ENCODE data around the gene PAQR9. TPM values are rescaled to one million over a fixed set of nuclear protein-coding genes. Genes with fewer than 3 reads are reported as not detected.

The PAQR9 gene, protein sequence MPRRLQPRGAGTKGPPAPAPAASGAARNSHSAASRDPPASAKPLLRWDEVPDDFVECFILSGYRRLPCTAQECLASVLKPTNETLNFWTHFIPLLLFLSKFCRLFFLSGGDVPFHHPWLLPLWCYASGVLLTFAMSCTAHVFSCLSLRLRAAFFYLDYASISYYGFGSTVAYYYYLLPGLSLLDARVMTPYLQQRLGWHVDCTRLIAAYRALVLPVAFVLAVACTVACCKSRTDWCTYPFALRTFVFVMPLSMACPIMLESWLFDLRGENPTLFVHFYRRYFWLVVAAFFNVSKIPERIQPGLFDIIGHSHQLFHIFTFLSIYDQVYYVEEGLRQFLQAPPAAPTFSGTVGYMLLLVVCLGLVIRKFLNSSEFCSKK
- total RNA-seq (2021) (not detected in 2 replicates), Bru-seq, nascent RNA (percentile 14 among the genes with signal in this experiment), BruChase-seq, experiment 1, labeled RNA remaining after a 2-hour chase (not detected), BruChase-seq, experiment 2, labeled RNA remaining after a 6-hour chase (percentile 23 among the genes with signal in this experiment)
- long read RNA-seq: 0 reads

DNA sequence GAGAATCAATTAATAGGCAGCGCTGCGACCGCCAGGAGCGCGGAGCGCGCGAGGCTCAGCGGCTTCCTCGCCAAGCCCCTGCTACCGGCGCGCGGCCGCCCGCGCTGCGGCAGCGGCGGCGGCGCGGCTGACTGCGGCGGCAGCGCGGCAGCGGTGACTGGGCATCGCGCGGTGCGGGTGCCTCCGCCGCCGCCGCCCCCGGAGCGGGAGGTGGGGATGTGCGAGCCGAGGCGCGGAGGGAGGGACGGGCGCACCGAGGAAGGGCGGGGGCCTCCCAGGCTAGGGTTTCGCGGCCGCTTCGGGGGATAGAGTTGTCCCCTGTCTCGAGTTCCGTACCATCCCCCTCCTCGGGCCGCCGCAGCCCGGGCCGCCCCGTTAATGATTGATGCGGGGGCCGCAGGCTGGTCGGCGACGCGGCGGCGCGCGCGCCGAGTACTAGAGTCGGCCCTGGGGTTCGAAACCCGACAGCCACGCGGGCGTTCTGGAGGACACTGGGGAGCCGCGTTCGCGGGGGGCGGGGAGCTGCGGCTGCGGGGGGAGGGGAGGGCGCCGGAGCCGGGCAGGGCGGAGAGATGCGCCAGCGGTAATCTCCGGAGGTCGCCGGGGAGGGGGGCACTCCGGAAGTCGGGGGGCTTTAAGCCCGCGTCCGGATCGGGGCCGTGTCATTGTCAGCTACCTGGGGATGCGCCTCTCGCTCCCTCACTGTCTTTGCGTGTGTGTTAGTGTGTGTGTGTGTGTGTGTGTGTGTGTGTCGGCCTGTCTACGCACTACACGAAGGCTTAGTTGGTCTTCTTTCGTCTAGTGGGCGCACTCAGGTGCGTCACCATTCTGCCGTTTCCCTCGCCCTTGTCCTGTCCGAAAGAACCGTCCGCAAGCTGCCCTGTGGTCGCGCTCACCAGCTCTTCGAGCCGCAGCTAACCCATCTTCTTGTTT is at the start of gene PAQR9:
Gene PAQR9 (minus strand): TSS at position 159 of the 933 bp plus-strand sequence. CDS start 338 bp downstream, outside the sequence.
- intact Hi-C loops (cut with micrococcal nuclease; ENCODE audit: unreplicated experiment): no loop called here
- no peak within 1 kb of the TSS for H2AFZ ChIP-seq

DNA sequence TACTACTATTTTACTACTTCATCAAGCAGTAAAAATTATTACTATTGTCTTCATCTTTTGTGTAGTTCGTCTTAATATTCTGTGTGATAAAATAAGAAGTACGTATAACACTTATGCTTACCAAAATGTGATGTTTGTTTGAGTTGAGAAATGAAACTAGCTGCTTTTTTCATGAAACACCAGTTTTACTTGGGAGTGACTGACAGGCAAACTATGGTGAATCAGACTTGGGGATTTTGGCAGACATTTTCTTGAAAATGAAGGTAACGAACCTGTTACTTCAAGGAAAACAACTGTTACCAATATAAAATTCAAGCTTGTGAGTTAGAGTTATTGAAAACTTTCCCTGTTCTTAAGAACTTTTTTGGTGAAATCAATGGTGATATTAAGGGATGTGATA is 48.2 kb upstream of the PAQR9 start:
- Histone ChIP-seq H3K79me2 (ENCODE audit: low read depth) (peaks cover 73% of the 10 kb centered on the region), H2AFZ (no peak overlapping the region), H3K4me1 (replicated peaks; ENCODE audit: insufficient read depth) (no peaks in the 10 kb centered on the region), H3K36me3 (ENCODE audit: low read depth) (0 out of 2 replicates have a peak, but pooled peaks cover 11% of the 10 kb centered on the region), H3F3A (ENCODE audit: insufficient read depth, low read depth) (peaks cover 18% of the 10 kb centered on the region), H3K27ac (no peak overlapping the region), H3K4me2 (no peak overlapping the region), H3K9me2 (ENCODE audit: insufficient read depth) (no peaks in the 10 kb centered on the region), H3K9me3 (ENCODE audit: insufficient read depth, low read depth) (no peaks in the 10 kb centered on the region), H4K20me1 (ENCODE audit: insufficient read depth) (peaks cover 83% of the 10 kb centered on the region), H3K4me3 (no peak overlapping the region), H3K27me3 (ENCODE audit: insufficient read depth, low read depth) (no peaks in the 10 kb centered on the region)
- intact Hi-C loops (cut with micrococcal nuclease; ENCODE audit: unreplicated experiment): no loop called here
- TF ChIP-seq EZH2 (IDR thresholded peaks at IDR 0.05; ENCODE audit: low read depth): no peak
- no peak for TF ChIP-seq CTCF (conservative IDR thresholded peaks at IDR 0.05)
- BruUV-seq (replicated peaks): no TSS peak
- DNase-seq: no peak
- POLR2A ChIA-PET (ENCODE audit: unreplicated experiment): interaction anchor here (0.6 kb wide), 1 partner anchor 172 kb away, joined by 3 read pairs; no protein-coding TSS in a partner anchor
- CTCF ChIA-PET: interaction anchor here (0.5 to 0.7 kb wide), 2 partner anchors 162 to 360 kb away, joined by 3 to 4 read pairs; no protein-coding TSS in a partner anchor

More for the DNA sequence above, at the start of gene PAQR9:
- BruUV-seq (replicated peaks): no TSS peak
- no peaks in the 10 kb centered on the region for H3K9me3 ChIP-seq (ENCODE audit: insufficient read depth, low read depth)
- CTCF ChIA-PET: no interaction called here
- no peak for TF ChIP-seq EZH2 (IDR thresholded peaks at IDR 0.05; ENCODE audit: low read depth)
- no peaks in the 10 kb centered on the region for H3K36me3 ChIP-seq (ENCODE audit: low read depth)
- no peak within 1 kb of the TSS for H3K4me2 ChIP-seq
- no peaks in the 10 kb centered on the region; the same call in 1 of the 2 replicates for H3F3A ChIP-seq (ENCODE audit: insufficient read depth, low read depth)
- H3K4me3 ChIP-seq: peak within 1 kb of the TSS; percentile 46; the same call in 1 of the 2 replicates
- H3K27ac ChIP-seq: no peak within 1 kb of the TSS
- no peaks in the 10 kb centered on the region for H3K9me2 ChIP-seq (ENCODE audit: insufficient read depth)
- peaks cover 19% of the 10 kb centered on the region for H3K4me1 ChIP-seq (replicated peaks; ENCODE audit: insufficient read depth)
- H4K20me1 ChIP-seq (ENCODE audit: insufficient read depth): no peaks in the 10 kb centered on the region
- H3K79me2 ChIP-seq (ENCODE audit: low read depth): no peaks in the 10 kb centered on the region
- peak in 1 of 2 experiments; percentile 18 for DNase-seq
- POLR2A ChIA-PET (ENCODE audit: unreplicated experiment): no interaction called here
- H3K27me3 ChIP-seq (ENCODE audit: insufficient read depth, low read depth): no peaks in the 10 kb centered on the region

- Histone ChIP-seq H3K9me3 (ENCODE audit: insufficient read depth, low read depth) (no peaks in the 10 kb centered on the region), H3K27ac (no peak overlapping the region), H3K36me3 (ENCODE audit: low read depth) (0 out of 2 replicates have a peak, but pooled peaks cover 14% of the 10 kb centered on the region), H2AFZ (no peak overlapping the region), H3K4me3 (no peak overlapping the region), H4K20me1 (ENCODE audit: insufficient read depth) (peaks cover 93% of the 10 kb centered on the region), H3K4me1 (replicated peaks; ENCODE audit: insufficient read depth) (no peaks in the 10 kb centered on the region; the same call in 1 of the 2 replicates), H3K4me2 (no peak overlapping the region), H3K79me2 (ENCODE audit: low read depth) (peaks cover 90% of the 10 kb centered on the region), H3K27me3 (ENCODE audit: insufficient read depth, low read depth) (no peaks in the 10 kb centered on the region), H3F3A (ENCODE audit: insufficient read depth, low read depth) (peaks cover 6% of the 10 kb centered on the region), H3K9me2 (ENCODE audit: insufficient read depth) (no peaks in the 10 kb centered on the region)
- BruUV-seq (replicated peaks): no TSS peak
- intact Hi-C loops (cut with micrococcal nuclease; ENCODE audit: unreplicated experiment): no loop called here
- ChIA-PET POLR2A (ENCODE audit: unreplicated experiment) (no interaction called here), CTCF (no interaction called here)
- no peak for DNase-seq
- TF ChIP-seq EZH2 (IDR thresholded peaks at IDR 0.05; ENCODE audit: low read depth): no peak
- TF ChIP-seq CTCF (conservative IDR thresholded peaks at IDR 0.05): no peak
Observed at GRCh38 chr3:143010024-143010423, 46.5 kb upstream of the PAQR9 start.
